Progenitor cell of endocrine pancreas (in vitro differentiated cells): ENCODE measurements around the gene ZBTB34. TPM values are rescaled to one million over a fixed set of nuclear protein-coding genes. Genes with fewer than 3 reads are reported as not detected.

Source experiments
- DNase-seq: peaks from one replicate; pipeline ENCODE4 v3.0.0; 2021; ENCODE audit warnings: low spot score; ENCODE audit not compliant: unreplicated experiment
- H3K27ac Mint-ChIP-seq: 2 replicates; pipeline ENCODE4 v1.8.0; 2021; ENCODE audit warnings: mild to moderate bottlenecking, moderate library complexity, mixed read lengths
- H3K27me3 Mint-ChIP-seq: 2 replicates; pipeline ENCODE4 v1.8.0; 2021; ENCODE audit warnings: mixed read lengths
- H3K36me3 Mint-ChIP-seq: 2 replicates; pipeline ENCODE4 v1.8.0; 2022; ENCODE audit warnings: mixed read lengths; ENCODE audit not compliant: insufficient read depth
- H3K4me1 Mint-ChIP-seq: 2 replicates; pipeline ENCODE4 v1.8.0; 2021; ENCODE audit warnings: low read depth, mixed read lengths
- H3K4me3 Mint-ChIP-seq: 2 replicates; pipeline ENCODE4 v1.8.0; 2021; ENCODE audit warnings: low read depth, mild to moderate bottlenecking, moderate library complexity, mixed read lengths
- H3K9me3 Mint-ChIP-seq: 2 replicates; pipeline ENCODE4 v1.8.0; 2021; ENCODE audit warnings: low read depth, mixed read lengths
- CTCF ChIP-seq: fragments of 200-600 bp; sonication (generic); IDR thresholded peaks from one replicate; pipeline ENCODE4 v1.5.0; 2021; ENCODE audit warnings: antibody characterized with exemption, mild to moderate bottlenecking; ENCODE audit not compliant: unreplicated experiment
- total RNA-seq: library from RNA; stranded (reverse); gene quantifications from 2 replicates; pipeline ENCODE4 v1.2.1, GENCODE V29; 2021

The ZBTB34 gene
- total RNA-seq, 1 donor from 2014 or later: 21.5 TPM

- Mint-ChIP-seq H3K27ac (peak overlapping the region; percentile 39), H3K27me3 (no peaks in the 10 kb centered on the region), H3K4me1 (peaks cover 6% of the 10 kb centered on the region), H3K9me3 (no peaks in the 10 kb centered on the region), H3K36me3 (peaks cover 20% of the 10 kb centered on the region), H3K4me3 (no peak overlapping the region)
- TF ChIP-seq CTCF: no peak
- no peak for DNase-seq
Measured at GRCh38 chr9:126836216-126836615, 24.2 kb upstream of the ZBTB34 start.

GRCh38 chr9:126838055-126838811, 22.2 kb upstream of the ZBTB34 start:
- TF ChIP-seq CTCF: no peak
- no peak overlapping the region for H3K27ac Mint-ChIP-seq
- H3K36me3 Mint-ChIP-seq: peaks cover 14% of the 10 kb centered on the region
- no peaks in the 10 kb centered on the region for H3K27me3 Mint-ChIP-seq
- no peak overlapping the region for H3K4me3 Mint-ChIP-seq
- DNase-seq: no peak
- no peaks in the 10 kb centered on the region for H3K9me3 Mint-ChIP-seq
- peaks cover 14% of the 10 kb centered on the region for H3K4me1 Mint-ChIP-seq

- TF ChIP-seq CTCF: no peak
- Mint-ChIP-seq H3K27me3 (no peaks in the 10 kb centered on the region), H3K4me3 (no peak overlapping the region), H3K27ac (peak overlapping the region; percentile 89), H3K9me3 (no peaks in the 10 kb centered on the region), H3K36me3 (peaks cover 10% of the 10 kb centered on the region), H3K4me1 (peaks cover 21% of the 10 kb centered on the region)
- DNase-seq: no peak
Measured at GRCh38 chr9:126838895-126839294, 21.5 kb upstream of the ZBTB34 start.

GRCh38 chr9:126839301-126839700, 21.1 kb upstream of the ZBTB34 start:
- Mint-ChIP-seq H3K9me3 (no peaks in the 10 kb centered on the region), H3K27me3 (no peaks in the 10 kb centered on the region), H3K27ac (no peak overlapping the region), H3K36me3 (peaks cover 10% of the 10 kb centered on the region), H3K4me3 (no peak overlapping the region), H3K4me1 (peaks cover 22% of the 10 kb centered on the region)
- no peak for DNase-seq
- TF ChIP-seq CTCF: no peak

GRCh38 chr9:126842220-126842842, 18.1 kb upstream of the ZBTB34 start:
- Mint-ChIP-seq H3K4me3 (no peak overlapping the region), H3K9me3 (no peaks in the 10 kb centered on the region), H3K27ac (peak overlapping the region; percentile 37), H3K27me3 (peaks cover 1% of the 10 kb centered on the region), H3K4me1 (peaks cover 22% of the 10 kb centered on the region), H3K36me3 (peaks cover 3% of the 10 kb centered on the region)
- no peak for DNase-seq
- TF ChIP-seq CTCF: no peak
